IMR-90 (cell line): Measurements from ENCODE around the gene BLOC1S5. TPM values are rescaled to one million over a fixed set of nuclear protein-coding genes. Genes with fewer than 3 reads are reported as not detected.

Experiments used
- ATAC-seq: fragments of 200-7000 bp; cut with Tn5 transposase; 2 replicates; pipeline ENCODE4 v1.9.1; 2020; ENCODE audit warnings: low read depth, mild to moderate bottlenecking, moderate library complexity
- BruUV-seq: library from RNA; stranded (reverse); fragments of 400-500 nt; replicated peaks from 2 replicates; lab custom pipeline; 2021; lab: Mats Ljungman, UMichigan
- CTCF ChIA-PET: fragments of 300-600 bp; formaldehyde crosslinking; extraction: SDS; loops from one replicate; lab custom pipeline; 2021; ENCODE audit warnings: antibody characterized with exemption; lab: Yijun Ruan, JAX
- POLR2A ChIA-PET: fragments of 300-600 bp; sonication (Branson Sonifier 250); formaldehyde crosslinking; loops from one replicate; lab custom pipeline; 2022; ENCODE audit warnings: antibody characterized with exemption; ENCODE audit not compliant: unreplicated experiment; lab: Charles Lee
- DNase-seq: peaks from one replicate; pipeline ENCODE4 v3.0.0; 2013
- H2AFZ ChIP-seq: replicated peaks from 2 replicates; pipeline ENCODE3; 2013; ENCODE audit warnings: low read length, mild to moderate bottlenecking; ENCODE audit not compliant: poor library complexity
- H2AK5ac ChIP-seq: 2 replicates; pipeline ENCODE4 v1.6.1; 2013; ENCODE audit warnings: low read depth, low read length, inconsistent platforms
- H2AK9ac ChIP-seq: replicated peaks from 2 replicates; pipeline ENCODE3; 2013; ENCODE audit warnings: mild to moderate bottlenecking, low read depth, low read length, moderate library complexity; ENCODE audit not compliant: poor library complexity
- H2BK120ac ChIP-seq: 2 replicates; pipeline ENCODE4 v1.6.1; 2013; ENCODE audit warnings: low read depth, low read length, inconsistent platforms
- H2BK15ac ChIP-seq: 3 replicates; pipeline ENCODE4 v1.6.1; 2013; ENCODE audit warnings: low read depth, low read length, inconsistent platforms
- H2BK20ac ChIP-seq: 2 replicates; pipeline ENCODE4 v1.6.1; 2013; ENCODE audit warnings: low read depth, mild to moderate bottlenecking, inconsistent platforms, low read length, moderate library complexity
- H2BK5ac ChIP-seq: 2 replicates; pipeline ENCODE4 v1.6.1; 2013; ENCODE audit warnings: mild to moderate bottlenecking, low read depth, low read length, inconsistent platforms; ENCODE audit not compliant: poor library complexity, severe bottlenecking
- H3K14ac ChIP-seq: replicated peaks from 2 replicates; pipeline ENCODE4 v1.6.1; 2013; ENCODE audit warnings: low read depth, low read length, inconsistent platforms
- H3K18ac ChIP-seq: 2 replicates; pipeline ENCODE4 v1.6.1; 2013; ENCODE audit warnings: low read depth, low read length, control low read depth
- H3K23ac ChIP-seq: 2 replicates; pipeline ENCODE4 v1.6.1; 2013; ENCODE audit warnings: low read depth, low read length, inconsistent platforms
- H3K27ac ChIP-seq: 2 replicates; pipeline ENCODE4 v1.5.1; 2013; ENCODE audit warnings: mild to moderate bottlenecking, control low read depth, low read length; ENCODE audit not compliant: insufficient read depth
- H3K27me3 ChIP-seq: 2 replicates; pipeline ENCODE4 v1.6.1; 2013; ENCODE audit warnings: low read length; ENCODE audit not compliant: control insufficient read depth, insufficient read depth
- H3K36me3 ChIP-seq: 2 replicates; pipeline ENCODE4 v1.6.1; 2013; ENCODE audit warnings: low read length, mixed read lengths; ENCODE audit not compliant: control insufficient read depth, insufficient read depth
- H3K4ac ChIP-seq: 2 replicates; pipeline ENCODE4 v1.6.1; 2013; ENCODE audit warnings: low read depth, low read length, inconsistent platforms
- H3K4me1 ChIP-seq: 2 replicates; pipeline ENCODE4 v1.6.1; 2013; ENCODE audit warnings: low read length, mixed read lengths; ENCODE audit not compliant: control insufficient read depth, insufficient read depth
- H3K4me2 ChIP-seq: 2 replicates; pipeline ENCODE4 v1.6.1; 2013; ENCODE audit warnings: low read depth, mild to moderate bottlenecking, control low read depth, low read length, moderate library complexity
- H3K4me3 ChIP-seq: 2 replicates; pipeline ENCODE4 v1.5.1; 2013; ENCODE audit warnings: low read depth, mild to moderate bottlenecking, control low read depth, low read length, moderate library complexity; ENCODE audit not compliant: insufficient read depth
- H3K56ac ChIP-seq: 2 replicates; pipeline ENCODE4 v1.6.1; 2013; ENCODE audit warnings: low read length, inconsistent platforms; ENCODE audit not compliant: insufficient read depth; ENCODE audit errors: extremely low read depth
- H3K79me1 ChIP-seq, 2 experiments: 2 replicates each; pipeline ENCODE4 v1.6.1; 2013; ENCODE audit warnings: low read length in 2 of 2, inconsistent platforms in 1 of 2, low read depth in 1 of 2
- H3K9ac ChIP-seq: 2 replicates; pipeline ENCODE4 v1.6.1; 2013; ENCODE audit warnings: low read depth, low read length, control low read depth
- H3K9me1 ChIP-seq: 2 replicates; pipeline ENCODE4 v1.6.1; 2013; ENCODE audit warnings: low read length, inconsistent platforms; ENCODE audit not compliant: insufficient read depth
- H3K9me3 ChIP-seq: 2 replicates; pipeline ENCODE4 v1.6.1; 2013; ENCODE audit warnings: low read length; ENCODE audit not compliant: control insufficient read depth, insufficient read depth
- H4K20me1 ChIP-seq: 2 replicates; pipeline ENCODE4 v1.6.1; 2013; ENCODE audit warnings: low read length, inconsistent platforms; ENCODE audit not compliant: insufficient read depth
- H4K5ac ChIP-seq: 2 replicates; pipeline ENCODE4 v1.6.1; 2013; ENCODE audit warnings: mild to moderate bottlenecking, low read depth, low read length, control low read depth
- H4K8ac ChIP-seq, 2 experiments: 2 replicates each; pipeline ENCODE4 v1.6.1; 2013; ENCODE audit warnings: low read depth in 2 of 2, low read length in 2 of 2, control low read depth in 1 of 2, inconsistent platforms in 1 of 2
- H4K91ac ChIP-seq: 2 replicates; pipeline ENCODE4 v1.6.1; 2013; ENCODE audit warnings: low read depth, low read length, inconsistent platforms; ENCODE audit not compliant: insufficient read depth
- CEBPB ChIP-seq: IDR thresholded peaks from 2 replicates; pipeline ENCODE4 v1.6.1; 2012; ENCODE audit warnings: low read depth, low read length, improper control_type of control experiment
- CHD1 ChIP-seq: IDR thresholded peaks from 2 replicates; pipeline ENCODE4 v1.6.1; 2012; ENCODE audit warnings: low read depth, low read length, improper control_type of control experiment
- MAFK ChIP-seq: IDR thresholded peaks from 2 replicates; pipeline ENCODE4 v1.6.1; 2012; ENCODE audit warnings: low read depth, low read length, improper control_type of control experiment
- MAZ ChIP-seq: IDR thresholded peaks from 2 replicates; pipeline ENCODE4 v1.6.1; 2012; ENCODE audit warnings: low read depth, mild to moderate bottlenecking, low read length, improper control_type of control experiment, moderate library complexity, borderline replicate concordance
- POLR2A ChIP-seq: IDR thresholded peaks from 2 replicates; pipeline ENCODE4 v1.6.1; 2012; ENCODE audit warnings: mild to moderate bottlenecking, low read depth, low read length
- RAD21 ChIP-seq: IDR thresholded peaks from 2 replicates; pipeline ENCODE4 v1.6.1; 2012; ENCODE audit warnings: low read length, improper control_type of control experiment
- SMC3 ChIP-seq: fragments of 150-350 bp; IDR thresholded peaks from 2 replicates; pipeline ENCODE4 v1.6.1; 2016; ENCODE audit warnings: low read depth, mild to moderate bottlenecking, antibody characterized with exemption, low read length, moderate library complexity
- WGBS, 2 experiments: methylation state at CpG; one replicate each; pipeline versions ENCODE4 v1.1.5 to v1.1.7; 2013; ENCODE audit warnings: missing lambda C conversion rate in 2 of 2; ENCODE audit not compliant: insufficient read length in 1 of 2; ENCODE audit errors: extremely low coverage in 2 of 2; 5-methylcytosine and 5-hydroxymethylcytosine counted together
- dilution Hi-C: fragments of 300-500 bp; cut with HindIII; formaldehyde crosslinking; loops from one replicate; pipeline ENCODE4 v1.14.3; 2018; ENCODE audit warnings: low sequenced_read_pairs; ENCODE audit not compliant: unreplicated experiment
- in situ Hi-C: fragments of 300-500 bp; cut with MboI; formaldehyde crosslinking; loops from 3 replicates; pipeline ENCODE4 v1.14.3; 2019; ENCODE audit warnings: low sequenced_read_pairs, inconsistent platforms, mixed read lengths
- intact Hi-C: fragments of 100-400 bp; cut with micrococcal nuclease; formaldehyde crosslinking; loops from 2 replicates; pipeline ENCODE4 v1.10.0; 2022
- polyA plus RNA-seq, 3 experiments: library from polyadenylated mRNA; depleted of rRNA; stranded (reverse); fragments of >200 nt; gene quantifications; 2 replicates each; pipeline ENCODE4 v1.2.3, GENCODE V29; 2012; ENCODE audit warnings: low replicate concordance in 1 of 3
- total RNA-seq: library from RNA; depleted of rRNA; stranded (reverse); fragments of >200 nt; gene quantifications from 2 replicates; pipeline ENCODE4 v1.2.3, GENCODE V29; 2012
- TF ChIP-seq, protein P1 (sequence below): fragments of 150-350 bp; IDR thresholded peaks from 2 replicates; pipeline ENCODE4 v1.6.1; 2016; ENCODE audit warnings: low read depth, mild to moderate bottlenecking, low read length, moderate library complexity, borderline replicate concordance

The BLOC1S5 gene
- total and polyA plus RNA-seq, 2 of the 4 experiments (the other 2 are of a cell fraction): 4.8 to 17.2 TPM

DNA sequence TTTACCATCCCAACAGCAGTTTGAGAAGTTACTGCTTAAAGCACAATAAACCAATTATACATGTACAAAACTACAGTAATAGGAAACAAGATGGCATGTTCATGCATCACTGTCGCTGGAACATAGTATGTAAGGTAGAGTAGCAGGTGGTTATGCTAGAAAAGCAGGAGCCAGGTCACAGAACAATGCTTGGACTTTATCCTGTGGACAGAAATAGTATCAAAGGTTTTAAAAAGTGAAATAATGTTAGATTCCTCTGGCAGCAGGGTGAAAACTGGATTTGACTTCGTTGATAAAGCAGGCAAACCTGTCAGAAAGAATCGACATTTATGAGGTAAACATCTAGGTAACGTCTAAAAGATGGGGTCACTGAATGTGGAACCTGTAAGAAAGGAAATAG lies 2.5 kb downstream of the BLOC1S5 start:
- 80% methylated on average over 1 of the region's 4 CpGs; no CpG with 5 or more reads in 1 of the 2 experiments for WGBS, 2 experiments
- dilution Hi-C loops: no loop called here
- no peak overlapping the region for H2AK5ac ChIP-seq
- no peak overlapping the region for H2BK5ac ChIP-seq
- POLR2A ChIA-PET: no interaction called here
- H3K9me1 ChIP-seq: no peaks in the 10 kb centered on the region
- no peak overlapping the region for H4K8ac ChIP-seq
- no peak overlapping the region for H3K4me3 ChIP-seq
- H4K5ac ChIP-seq: no peak overlapping the region
- peaks cover 2% of the 10 kb centered on the region; the same call in 1 of the 2 replicates for H3K4me1 ChIP-seq
- in situ Hi-C loops: loop anchor here (25.0 kb wide), 1 partner anchor 774 kb away; no protein-coding TSS in a partner anchor
- no peak for DNase-seq
- no peak overlapping the region for H2BK20ac ChIP-seq
- no peak overlapping the region for H2AK9ac ChIP-seq
- H3K27ac ChIP-seq: no peak overlapping the region
- CTCF ChIA-PET: no interaction called here
- ATAC-seq: no peak
- H3K4ac ChIP-seq: no peak overlapping the region
- H3K14ac ChIP-seq: no peak overlapping the region
- TF ChIP-seq CEBPB (no peak), MAZ (no peak), SMC3 (no peak), CHD1 (no peak), POLR2A (no peak), RAD21 (no peak), MAFK (no peak)
- TF ChIP-seq, protein P1, sequence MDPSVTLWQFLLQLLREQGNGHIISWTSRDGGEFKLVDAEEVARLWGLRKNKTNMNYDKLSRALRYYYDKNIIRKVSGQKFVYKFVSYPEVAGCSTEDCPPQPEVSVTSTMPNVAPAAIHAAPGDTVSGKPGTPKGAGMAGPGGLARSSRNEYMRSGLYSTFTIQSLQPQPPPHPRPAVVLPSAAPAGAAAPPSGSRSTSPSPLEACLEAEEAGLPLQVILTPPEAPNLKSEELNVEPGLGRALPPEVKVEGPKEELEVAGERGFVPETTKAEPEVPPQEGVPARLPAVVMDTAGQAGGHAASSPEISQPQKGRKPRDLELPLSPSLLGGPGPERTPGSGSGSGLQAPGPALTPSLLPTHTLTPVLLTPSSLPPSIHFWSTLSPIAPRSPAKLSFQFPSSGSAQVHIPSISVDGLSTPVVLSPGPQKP: no peak
- no peaks in the 10 kb centered on the region for H3K27me3 ChIP-seq
- no peak overlapping the region for H3K18ac ChIP-seq
- intact Hi-C loops: no loop called here
- H3K4me2 ChIP-seq: no peak overlapping the region
- H2BK120ac ChIP-seq: no peak overlapping the region
- H3K79me1 ChIP-seq: peaks cover 0 to 8% of the 10 kb centered on the region in 2 experiments; a peak in 1 of 4 replicates
- H2AFZ ChIP-seq: no peak overlapping the region
- BruUV-seq: no TSS peak
- H3K9ac ChIP-seq: no peak overlapping the region
- H3K9me3 ChIP-seq: no peaks in the 10 kb centered on the region
- H3K56ac ChIP-seq: no peak overlapping the region
- H4K20me1 ChIP-seq: no peaks in the 10 kb centered on the region
- peaks cover 2% of the 10 kb centered on the region; the same call in 1 of the 2 replicates for H3K36me3 ChIP-seq
- no peak overlapping the region for H4K91ac ChIP-seq
- no peak overlapping the region for H3K23ac ChIP-seq
- no peak overlapping the region for H2BK15ac ChIP-seq
